SK-N-SH (cell line): ENCODE measurements around the gene SLC22A23. TPM values are rescaled to one million over a fixed set of nuclear protein-coding genes. Genes with fewer than 3 reads are reported as not detected.

Source experiments
- CTCF ChIA-PET: fragments of 300-600, 350-600 bp; formaldehyde crosslinking; extraction: SDS; loops from one replicate; lab custom pipeline; 2021; lab: Yijun Ruan, JAX
- POLR2A ChIA-PET: fragments of 350-600 bp; sonication (Branson Sonifier 250); formaldehyde crosslinking; extraction: SDS; loops from one replicate; lab custom pipeline; 2020; ENCODE audit warnings: antibody characterized with exemption, inconsistent platforms; lab: Yijun Ruan, JAX
- DNase-seq: peaks from one replicate; pipeline ENCODE4 v3.0.0; 2012
- H2AFZ ChIP-seq: fragments of 200-600 bp; sonication (generic); 2 replicates; pipeline ENCODE4 v1.8.1; 2016; ENCODE audit warnings: antibody characterized with exemption, mild to moderate bottlenecking, low read depth
- H3F3A ChIP-seq: fragments of 200-600 bp; sonication (generic); replicated peaks from 2 replicates; pipeline ENCODE3; 2016; ENCODE audit warnings: antibody characterized with exemption, mild to moderate bottlenecking; ENCODE audit not compliant: insufficient read depth
- H3K27ac ChIP-seq, 2 experiments: fragments of 200-500 bp in 1 of 2; fragments of 200-600 bp in 1 of 2; sonication (Bioruptor generic) in 1 of 2; sonication (generic), shearing (Covaris generic) in 1 of 2; 2 replicates each; pipeline versions ENCODE4 v1.5.1 to v1.6.1; 2014 to 2016; ENCODE audit warnings: low read depth in 2 of 2, inconsistent platforms in 1 of 2, low read length in 1 of 2, mild to moderate bottlenecking in 1 of 2, mixed read lengths in 1 of 2
- H3K27me3 ChIP-seq: fragments of 200-600 bp; sonication (generic), shearing (Covaris generic); 2 replicates; pipeline ENCODE4 v1.6.1; 2016; ENCODE audit warnings: mixed run types; ENCODE audit not compliant: insufficient read depth
- H3K36me3 ChIP-seq, 2 experiments: fragments of 200-500 bp in 1 of 2; fragments of 200-600 bp in 1 of 2; sonication (Bioruptor generic) in 1 of 2; sonication (generic) in 1 of 2; replicated peaks in 1 of 2; 2 replicates each; pipeline versions ENCODE3 to v1.5.1; 2014 to 2016; ENCODE audit warnings: low read length in 1 of 2, mild to moderate bottlenecking in 1 of 2; ENCODE audit not compliant: insufficient read depth in 2 of 2, control insufficient read depth in 1 of 2
- H3K4me1 ChIP-seq, 2 experiments: fragments of 200-500 bp in 1 of 2; fragments of 200-600 bp in 1 of 2; sonication (Bioruptor generic) in 1 of 2; sonication (generic), shearing (Covaris generic) in 1 of 2; 2 replicates each; pipeline versions ENCODE4 v1.5.1 to v1.6.1; 2014 to 2016; ENCODE audit warnings: low read depth in 1 of 2, low read length in 1 of 2, mixed run types in 1 of 2; ENCODE audit not compliant: insufficient read depth in 2 of 2, control insufficient read depth in 1 of 2
- H3K4me2 ChIP-seq: fragments of 200-600 bp; sonication (generic), shearing (Covaris generic); 2 replicates; pipeline ENCODE4 v1.6.1; 2017; ENCODE audit warnings: mixed run types
- H3K4me3 ChIP-seq, 2 experiments: fragments of 200-500 bp in 1 of 2; fragments of 200-600 bp in 1 of 2; sonication (Bioruptor generic) in 1 of 2; sonication (generic), shearing (Covaris generic) in 1 of 2; 2 replicates each; pipeline versions ENCODE4 v1.5.1 to v1.8.1; 2014 to 2016; ENCODE audit warnings: low read depth in 2 of 2, inconsistent platforms in 1 of 2, low read length in 1 of 2, mild to moderate bottlenecking in 1 of 2, mixed read lengths in 1 of 2, moderate library complexity in 1 of 2
- H3K79me2 ChIP-seq: fragments of 200-600 bp; sonication (generic); 2 replicates; pipeline ENCODE4 v1.8.1; 2017; ENCODE audit warnings: mild to moderate bottlenecking; ENCODE audit not compliant: insufficient read depth
- H3K9ac ChIP-seq: fragments of 200-600 bp; sonication (generic); 2 replicates; pipeline ENCODE4 v1.6.1; 2017; ENCODE audit warnings: mixed run types
- H3K9me2 ChIP-seq: fragments of 200-600 bp; sonication (generic); 2 replicates; pipeline ENCODE4 v1.6.1; 2017; ENCODE audit warnings: mixed run types
- H3K9me3 ChIP-seq: fragments of 200-600 bp; sonication (generic); 2 replicates; pipeline ENCODE4 v1.6.1; 2017; ENCODE audit warnings: mixed run types, mild to moderate bottlenecking, moderate library complexity
- H4K20me1 ChIP-seq: fragments of 200-600 bp; sonication (generic); 2 replicates; pipeline ENCODE4 v1.6.1; 2017; ENCODE audit warnings: mild to moderate bottlenecking, mixed run types; ENCODE audit not compliant: insufficient read depth
- ELF1 ChIP-seq: IDR thresholded peaks from 2 replicates; pipeline ENCODE4 v1.4.0; 2012
- EZH2phosphoT487 ChIP-seq: fragments of 200-600 bp; sonication (generic); IDR thresholded peaks from 2 replicates; pipeline ENCODE4 v1.6.1; 2017; ENCODE audit warnings: low read depth, mixed run types, mild to moderate bottlenecking, antibody characterized with exemption, moderate library complexity, borderline replicate concordance
- FOSL2 ChIP-seq: IDR thresholded peaks from 2 replicates; pipeline ENCODE4 v1.4.0; 2012; ENCODE audit warnings: low read depth, mild to moderate bottlenecking, moderate library complexity, borderline replicate concordance
- FOXM1 ChIP-seq: IDR thresholded peaks from 2 replicates; pipeline ENCODE4 v1.4.0; 2012; ENCODE audit warnings: low read depth, mild to moderate bottlenecking
- JUND ChIP-seq: IDR thresholded peaks from 2 replicates; pipeline ENCODE4 v1.4.0; 2012
- MEF2A ChIP-seq: IDR thresholded peaks from 2 replicates; pipeline ENCODE4 v1.4.0; 2012; ENCODE audit warnings: low read depth, borderline replicate concordance
- NFIC ChIP-seq: IDR thresholded peaks from 2 replicates; pipeline ENCODE4 v1.4.0; 2012; ENCODE audit warnings: borderline replicate concordance
- NRF1 ChIP-seq: IDR thresholded peaks from 2 replicates; pipeline ENCODE4 v1.6.1; 2012; ENCODE audit warnings: low read depth, mild to moderate bottlenecking, low read length
- RAD21 ChIP-seq: IDR thresholded peaks from 2 replicates; pipeline ENCODE4 v1.6.1; 2012; ENCODE audit warnings: mild to moderate bottlenecking, low read length
- RCOR1 ChIP-seq: fragments of 150-350 bp; IDR thresholded peaks from 2 replicates; pipeline ENCODE4 v1.6.1; 2017; ENCODE audit warnings: antibody characterized with exemption, low read length
- RXRA ChIP-seq: IDR thresholded peaks from 2 replicates; pipeline ENCODE4 v1.4.0; 2012; ENCODE audit warnings: low read depth, mild to moderate bottlenecking, borderline replicate concordance
- SIN3A ChIP-seq: IDR thresholded peaks from 2 replicates; pipeline ENCODE4 v1.6.1; 2012; ENCODE audit warnings: low read depth, mild to moderate bottlenecking, low read length, moderate library complexity, borderline replicate concordance
- SMC3 ChIP-seq: IDR thresholded peaks from 2 replicates; pipeline ENCODE4 v1.6.1; 2012; ENCODE audit warnings: low read depth, low read length, improper control_type of control experiment
- TAF1 ChIP-seq: IDR thresholded peaks from 2 replicates; pipeline ENCODE4 v1.6.1; 2012; ENCODE audit warnings: low read depth, mild to moderate bottlenecking, low read length, moderate library complexity, borderline replicate concordance
- YY1 ChIP-seq: IDR thresholded peaks from 2 replicates; pipeline ENCODE4 v1.4.0; 2012; ENCODE audit warnings: low read depth, mild to moderate bottlenecking
- WGBS: methylation state at CpG from one replicate; pipeline ENCODE4 v1.1.6; 2017; ENCODE audit warnings: low lambda C conversion rate; 5-methylcytosine and 5-hydroxymethylcytosine counted together
- polyA plus RNA-seq, 3 experiments: library from polyadenylated mRNA; depleted of rRNA; stranded (reverse); fragments of >200 nt; gene quantifications; 2 replicates each; pipeline ENCODE4 v1.2.3, GENCODE V29; 2012
- TF ChIP-seq, protein P1 (sequence below): IDR thresholded peaks from 2 replicates; pipeline ENCODE4; 2012
- TF ChIP-seq, protein P2 (sequence below): IDR thresholded peaks from 2 replicates; pipeline ENCODE4 v1.4.0; 2012; ENCODE audit warnings: low read depth
- TF ChIP-seq, protein P3 (sequence below): IDR thresholded peaks from 2 replicates; pipeline ENCODE4 v1.4.0; 2012; ENCODE audit warnings: low read depth, borderline replicate concordance

The SLC22A23 gene
- polyA plus RNA-seq, 1 of the 3 experiments (the other 2 are of a cell fraction), result not detected

DNA sequence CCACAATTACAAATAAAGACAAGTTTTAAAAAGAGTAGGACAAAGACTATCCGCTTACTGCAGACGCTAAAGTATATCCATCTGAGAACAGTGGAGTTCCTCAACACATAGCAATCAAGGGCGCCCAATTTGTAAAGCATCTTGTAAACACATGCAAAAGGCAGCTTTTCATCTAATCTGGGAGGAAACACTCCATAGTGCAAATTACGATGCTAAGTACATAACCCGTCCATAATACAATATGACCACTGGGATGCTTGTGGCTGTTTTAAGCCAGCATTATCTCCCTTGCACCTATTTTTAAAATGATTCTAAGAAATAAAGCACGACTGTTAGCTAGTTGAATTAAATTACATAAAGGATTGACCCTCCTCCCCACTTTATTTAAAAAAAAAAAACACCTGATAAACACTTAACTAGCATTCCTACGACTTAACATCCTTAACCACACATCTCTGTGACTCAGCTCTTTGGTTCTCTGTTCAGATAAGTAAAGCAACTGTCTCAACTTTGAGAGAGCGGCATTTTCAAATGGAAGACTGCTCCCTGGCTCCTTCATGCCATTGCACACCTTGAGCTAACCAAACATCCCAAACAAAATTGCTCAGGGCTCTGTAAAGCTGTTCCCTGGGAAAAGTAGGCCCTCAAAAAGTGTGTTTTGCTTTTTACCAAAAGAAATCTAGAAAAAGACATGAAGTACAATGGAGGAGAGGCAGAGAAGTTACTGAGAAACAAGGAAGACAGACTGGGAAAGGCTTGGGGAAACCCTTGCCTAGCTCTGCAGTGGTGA is 14.2 kb downstream of the SLC22A23 start:
- Histone ChIP-seq H3K27me3 (peaks cover 33% of the 10 kb centered on the region; the same call in 1 of the 2 replicates), H4K20me1 (no peaks in the 10 kb centered on the region), H3K4me3 (no peak overlapping the region), H3F3A (no peaks in the 10 kb centered on the region), H3K79me2 (no peaks in the 10 kb centered on the region), H3K9me3 (no peaks in the 10 kb centered on the region), H3K9me2 (no peaks in the 10 kb centered on the region), H3K9ac (no peak overlapping the region)
- POLR2A ChIA-PET, result no interaction called here
- no peak for DNase-seq
- CTCF ChIA-PET, result interaction anchor here (0.6 to 2.1 kb wide), 3 partner anchors 12 to 290 kb away, joined by 3 to 9 read pairs (median 3); no protein-coding TSS in a partner anchor
- TF ChIP-seq EZH2phosphoT487 (no peak), NRF1 (no peak), FOSL2 (no peak), FOXM1 (no peak)
- TF ChIP-seq, all 33 proteins: peak for 0
- no peak overlapping the region for H3K27ac ChIP-seq
- no peaks in the 10 kb centered on the region; a peak in 1 of 4 replicates for H3K4me1 ChIP-seq
- H2AFZ ChIP-seq, result no peak overlapping the region
- H3K36me3 ChIP-seq, result no peaks in the 10 kb centered on the region
- 46% methylated on average over 8 of the region's 8 CpGs for WGBS
- H3K4me2 ChIP-seq, result no peak overlapping the region

DNA sequence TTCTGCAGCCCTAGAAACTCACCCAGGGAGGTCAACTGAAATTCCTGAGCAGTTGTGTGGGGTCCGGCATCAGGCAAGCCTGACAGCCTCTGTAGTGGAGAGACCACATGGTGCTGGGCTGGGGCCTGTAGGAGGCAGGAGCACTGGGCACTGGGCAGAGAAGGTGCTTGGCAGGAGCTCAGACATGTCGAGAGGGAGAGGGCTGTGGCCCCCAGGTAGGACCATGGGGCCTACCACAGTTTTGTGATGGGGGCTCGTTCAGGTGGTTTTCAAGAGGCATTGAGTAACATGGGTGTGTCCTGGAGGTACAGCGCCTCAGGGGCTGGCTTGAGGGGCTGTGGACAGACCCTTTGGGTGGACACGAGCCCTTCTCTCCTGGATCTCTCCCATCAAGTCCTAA is 15.9 kb downstream of the SLC22A23 start:
- no peaks in the 10 kb centered on the region for H4K20me1 ChIP-seq
- POLR2A ChIA-PET, result no interaction called here
- H3K4me1 ChIP-seq, result no peaks in the 10 kb centered on the region; a peak in 1 of 4 replicates
- no peaks in the 10 kb centered on the region for H3F3A ChIP-seq
- peaks cover 40% of the 10 kb centered on the region; the same call in 1 of the 2 replicates for H3K27me3 ChIP-seq
- no peak overlapping the region for H3K4me3 ChIP-seq
- H3K9me2 ChIP-seq, result no peaks in the 10 kb centered on the region
- no peak overlapping the region for H2AFZ ChIP-seq
- DNase-seq, result no peak
- no peak overlapping the region for H3K27ac ChIP-seq
- H3K9ac ChIP-seq, result no peak overlapping the region
- H3K79me2 ChIP-seq, result no peaks in the 10 kb centered on the region
- no peaks in the 10 kb centered on the region for H3K9me3 ChIP-seq
- H3K36me3 ChIP-seq, result no peaks in the 10 kb centered on the region
- CTCF ChIA-PET, result no interaction called here
- TF ChIP-seq SIN3A (no peak), FOSL2 (no peak), NRF1 (no peak), EZH2phosphoT487 (no peak), FOXM1 (no peak), YY1 (no peak), TAF1 (no peak), NFIC (no peak), RCOR1 (no peak), SMC3 (no peak), ELF1 (no peak), JUND (no peak), RAD21 (no peak), RXRA (no peak), MEF2A (no peak)
- TF ChIP-seq, protein P1, sequence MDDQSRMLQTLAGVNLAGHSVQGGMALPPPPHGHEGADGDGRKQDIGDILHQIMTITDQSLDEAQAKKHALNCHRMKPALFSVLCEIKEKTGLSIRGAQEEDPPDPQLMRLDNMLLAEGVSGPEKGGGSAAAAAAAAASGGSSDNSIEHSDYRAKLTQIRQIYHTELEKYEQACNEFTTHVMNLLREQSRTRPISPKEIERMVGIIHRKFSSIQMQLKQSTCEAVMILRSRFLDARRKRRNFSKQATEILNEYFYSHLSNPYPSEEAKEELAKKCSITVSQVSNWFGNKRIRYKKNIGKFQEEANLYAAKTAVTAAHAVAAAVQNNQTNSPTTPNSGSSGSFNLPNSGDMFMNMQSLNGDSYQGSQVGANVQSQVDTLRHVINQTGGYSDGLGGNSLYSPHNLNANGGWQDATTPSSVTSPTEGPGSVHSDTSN, result no peak
- TF ChIP-seq, protein P2, sequence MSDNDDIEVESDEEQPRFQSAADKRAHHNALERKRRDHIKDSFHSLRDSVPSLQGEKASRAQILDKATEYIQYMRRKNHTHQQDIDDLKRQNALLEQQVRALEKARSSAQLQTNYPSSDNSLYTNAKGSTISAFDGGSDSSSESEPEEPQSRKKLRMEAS, result no peak
- TF ChIP-seq, protein P3, sequence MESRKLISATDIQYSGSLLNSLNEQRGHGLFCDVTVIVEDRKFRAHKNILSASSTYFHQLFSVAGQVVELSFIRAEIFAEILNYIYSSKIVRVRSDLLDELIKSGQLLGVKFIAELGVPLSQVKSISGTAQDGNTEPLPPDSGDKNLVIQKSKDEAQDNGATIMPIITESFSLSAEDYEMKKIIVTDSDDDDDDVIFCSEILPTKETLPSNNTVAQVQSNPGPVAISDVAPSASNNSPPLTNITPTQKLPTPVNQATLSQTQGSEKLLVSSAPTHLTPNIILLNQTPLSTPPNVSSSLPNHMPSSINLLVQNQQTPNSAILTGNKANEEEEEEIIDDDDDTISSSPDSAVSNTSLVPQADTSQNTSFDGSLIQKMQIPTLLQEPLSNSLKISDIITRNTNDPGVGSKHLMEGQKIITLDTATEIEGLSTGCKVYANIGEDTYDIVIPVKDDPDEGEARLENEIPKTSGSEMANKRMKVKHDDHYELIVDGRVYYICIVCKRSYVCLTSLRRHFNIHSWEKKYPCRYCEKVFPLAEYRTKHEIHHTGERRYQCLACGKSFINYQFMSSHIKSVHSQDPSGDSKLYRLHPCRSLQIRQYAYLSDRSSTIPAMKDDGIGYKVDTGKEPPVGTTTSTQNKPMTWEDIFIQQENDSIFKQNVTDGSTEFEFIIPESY, result no peak
- 33% methylated on average over 4 of the region's 5 CpGs for WGBS
- H3K4me2 ChIP-seq, result no peak overlapping the region
